ENCODE data around the gene ARMC7.
"Not testable (repeated sequence)": the region's sequence is repeated elsewhere in the genome, so short reads cannot be mapped to it uniquely, and the experiment has no call there.

The ARMC7 gene

GRCh38 chr17:75118307-75118706 lies 8.5 kb downstream of the ARMC7 start:
- H3K4me3 ChIP-seq (ENCODE audit: control insufficient read depth, low read depth, low read length) = no peak overlapping the region
- DNase-seq (ENCODE audit: low read depth) = no peak
- TF ChIP-seq, protein P1, sequence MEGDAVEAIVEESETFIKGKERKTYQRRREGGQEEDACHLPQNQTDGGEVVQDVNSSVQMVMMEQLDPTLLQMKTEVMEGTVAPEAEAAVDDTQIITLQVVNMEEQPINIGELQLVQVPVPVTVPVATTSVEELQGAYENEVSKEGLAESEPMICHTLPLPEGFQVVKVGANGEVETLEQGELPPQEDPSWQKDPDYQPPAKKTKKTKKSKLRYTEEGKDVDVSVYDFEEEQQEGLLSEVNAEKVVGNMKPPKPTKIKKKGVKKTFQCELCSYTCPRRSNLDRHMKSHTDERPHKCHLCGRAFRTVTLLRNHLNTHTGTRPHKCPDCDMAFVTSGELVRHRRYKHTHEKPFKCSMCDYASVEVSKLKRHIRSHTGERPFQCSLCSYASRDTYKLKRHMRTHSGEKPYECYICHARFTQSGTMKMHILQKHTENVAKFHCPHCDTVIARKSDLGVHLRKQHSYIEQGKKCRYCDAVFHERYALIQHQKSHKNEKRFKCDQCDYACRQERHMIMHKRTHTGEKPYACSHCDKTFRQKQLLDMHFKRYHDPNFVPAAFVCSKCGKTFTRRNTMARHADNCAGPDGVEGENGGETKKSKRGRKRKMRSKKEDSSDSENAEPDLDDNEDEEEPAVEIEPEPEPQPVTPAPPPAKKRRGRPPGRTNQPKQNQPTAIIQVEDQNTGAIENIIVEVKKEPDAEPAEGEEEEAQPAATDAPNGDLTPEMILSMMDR (IDR thresholded peaks at IDR 0.05; ENCODE audit: control insufficient read depth, insufficient read depth, low read depth, low read length, missing control alignments) = no peak

DNA sequence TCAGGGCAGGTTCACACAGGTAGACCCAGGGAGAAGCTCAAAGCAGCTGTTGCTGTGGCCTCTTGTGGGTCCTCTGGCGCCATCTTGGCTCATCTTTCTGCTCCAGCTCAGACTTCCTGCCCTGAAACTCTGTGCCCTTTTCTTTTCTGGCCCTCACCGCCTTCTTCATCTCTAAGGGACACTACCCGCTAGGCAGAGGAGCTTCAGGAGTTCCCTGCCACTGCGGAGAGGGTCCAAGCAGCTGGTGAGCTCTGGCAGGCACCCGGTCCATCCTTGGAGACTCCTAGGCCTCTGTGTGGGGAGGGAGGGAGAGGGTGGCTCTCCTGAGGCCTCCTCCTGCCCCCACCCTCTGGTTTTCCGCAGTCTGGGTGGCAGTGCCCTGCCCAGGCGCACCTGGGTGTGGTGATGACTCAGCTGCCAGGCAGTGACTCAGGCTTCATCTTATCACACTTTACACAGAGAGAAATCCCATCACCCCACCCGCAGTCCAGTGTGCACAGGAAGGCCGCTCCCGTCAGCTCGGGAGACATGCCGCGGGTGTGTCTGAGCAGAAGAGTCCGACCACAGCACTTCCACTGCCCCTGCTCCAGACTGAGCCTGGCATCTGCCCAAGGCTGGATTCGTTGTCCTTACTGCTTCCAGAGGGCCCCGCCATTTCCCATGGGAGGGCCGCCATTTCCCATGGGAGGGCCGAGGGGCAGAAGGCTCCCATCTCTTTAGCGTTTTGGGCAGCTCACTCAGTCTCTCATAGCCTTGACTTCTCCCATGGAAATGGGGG lies 14.5 kb downstream of the ARMC7 start:
- no peak for DNase-seq (ENCODE audit: low read depth)
- TF ChIP-seq, protein P1 (IDR thresholded peaks at IDR 0.05; ENCODE audit: control insufficient read depth, insufficient read depth, low read depth, low read length, missing control alignments) = no peak
- no peak overlapping the region for H3K4me3 ChIP-seq (ENCODE audit: control insufficient read depth, low read depth, low read length)

GRCh38 chr17:75124819-75125162 lies 15.0 kb downstream of the ARMC7 start:
- H3K4me3 ChIP-seq (ENCODE audit: control insufficient read depth, low read depth, low read length) = no peak overlapping the region
- no peak for DNase-seq (ENCODE audit: low read depth)
- TF ChIP-seq, protein P1 (IDR thresholded peaks at IDR 0.05; ENCODE audit: control insufficient read depth, insufficient read depth, low read depth, low read length, missing control alignments) = no peak

DNA sequence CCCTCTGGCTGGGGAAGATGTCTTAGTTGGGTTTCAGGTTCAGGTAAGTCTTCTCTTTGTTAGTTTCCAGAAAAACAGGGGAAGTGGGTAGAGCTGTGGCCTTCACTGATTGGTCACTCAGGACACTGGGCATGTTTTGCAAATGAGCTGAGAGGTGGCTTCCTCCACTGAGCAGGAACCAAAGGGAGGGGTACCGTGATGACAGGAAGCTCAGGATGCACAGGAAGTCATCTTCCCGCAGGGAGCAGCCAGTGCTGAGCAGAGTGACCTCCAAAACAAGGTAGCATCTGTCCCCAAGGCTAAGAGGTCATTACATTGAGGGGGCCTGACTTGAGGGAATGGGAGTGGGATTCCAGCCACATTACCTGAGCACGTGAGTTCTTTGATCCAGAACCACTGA lies 16.2 kb downstream of the ARMC7 start:
- H3K4me3 ChIP-seq (ENCODE audit: control insufficient read depth, low read depth, low read length) = no peak overlapping the region
- no peak for DNase-seq (ENCODE audit: low read depth)
- TF ChIP-seq, protein P1 (IDR thresholded peaks at IDR 0.05; ENCODE audit: control insufficient read depth, insufficient read depth, low read depth, low read length, missing control alignments) = no peak

DNA sequence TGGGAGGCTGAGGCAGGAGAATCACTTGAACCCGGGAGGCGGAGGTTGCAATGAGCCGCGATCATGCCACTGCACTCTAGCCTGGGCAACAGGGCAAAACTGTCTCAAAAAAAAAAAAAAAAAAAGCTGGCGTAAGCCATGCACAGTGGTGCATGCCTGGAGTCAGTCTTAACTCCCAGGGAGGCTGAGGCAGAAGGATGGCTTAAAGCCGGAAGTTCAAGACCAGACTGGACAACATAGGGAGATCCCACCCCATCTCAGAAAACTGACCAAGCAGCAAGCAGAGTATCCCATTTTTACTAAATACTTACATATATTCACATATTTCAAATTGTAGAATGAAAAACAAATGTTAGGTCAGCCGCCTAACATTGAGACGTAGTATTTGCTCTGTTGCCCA lies 17.2 kb downstream of the ARMC7 start:
- no peak overlapping the region for H3K4me3 ChIP-seq (ENCODE audit: control insufficient read depth, low read depth, low read length)
- DNase-seq (ENCODE audit: low read depth) = no peak
- TF ChIP-seq, protein P1 (IDR thresholded peaks at IDR 0.05; ENCODE audit: control insufficient read depth, insufficient read depth, low read depth, low read length, missing control alignments) = no peak

- not testable (repeated sequence) for H3K4me3 ChIP-seq (ENCODE audit: control insufficient read depth, low read depth, low read length); DNase-seq (ENCODE audit: low read depth)
Observed at GRCh38 chr17:75127936-75128335, 18.2 kb downstream of the ARMC7 start.

GRCh38 chr17:75128694-75129505 lies 19.1 kb downstream of the ARMC7 start:
- no peak for DNase-seq (ENCODE audit: low read depth)
- H3K4me3 ChIP-seq (ENCODE audit: control insufficient read depth, low read depth, low read length) = no peak overlapping the region
- TF ChIP-seq, protein P1 (IDR thresholded peaks at IDR 0.05; ENCODE audit: control insufficient read depth, insufficient read depth, low read depth, low read length, missing control alignments) = no peak

Data from AG09309 (cell line).